H9 (cell line): ENCODE measurements around the gene CBLB. TPM values are rescaled to one million over a fixed set of nuclear protein-coding genes. Genes with fewer than 3 reads are reported as not detected.

Experiments used
- DNase-seq: peaks from one replicate; pipeline ENCODE4 v3.0.0-alpha.2; 2017
- H2AFZ ChIP-seq: one replicate; pipeline ENCODE4 v1.6.1; 2013; ENCODE audit warnings: mild to moderate bottlenecking, low read length, control low read depth, moderate library complexity
- H2AK5ac ChIP-seq: 2 replicates; pipeline ENCODE4 v1.6.1; 2013; ENCODE audit warnings: low read length, control low read depth, mixed read lengths; ENCODE audit not compliant: insufficient read length
- H2BK120ac ChIP-seq: one replicate; pipeline ENCODE4 v1.6.1; 2013; ENCODE audit warnings: low read depth, mild to moderate bottlenecking, low read length, control low read depth, inconsistent platforms; ENCODE audit not compliant: poor library complexity, severe bottlenecking
- H2BK12ac ChIP-seq: 2 replicates; pipeline ENCODE4 v1.6.1; 2013; ENCODE audit warnings: low read length, control low read depth, mixed read lengths, low read depth; ENCODE audit not compliant: insufficient read length
- H2BK15ac ChIP-seq: 2 replicates; pipeline ENCODE4 v1.6.1; 2013; ENCODE audit warnings: low read depth, low read length, control low read depth
- H2BK20ac ChIP-seq: one replicate; pipeline ENCODE4 v1.6.1; 2013; ENCODE audit warnings: low read depth, mild to moderate bottlenecking, low read length, control low read depth, inconsistent platforms; ENCODE audit not compliant: poor library complexity, severe bottlenecking
- H2BK5ac ChIP-seq: 2 replicates; pipeline ENCODE4 v1.6.1; 2013; ENCODE audit warnings: low read length, control low read depth, mixed read lengths; ENCODE audit not compliant: insufficient read length
- H3K14ac ChIP-seq: 2 replicates; pipeline ENCODE4 v1.6.1; 2013; ENCODE audit warnings: low read length, control low read depth; ENCODE audit not compliant: insufficient read depth
- H3K18ac ChIP-seq: 2 replicates; pipeline ENCODE4 v1.6.1; 2013; ENCODE audit warnings: low read depth, mild to moderate bottlenecking, mixed read lengths, low read length, control low read depth; ENCODE audit not compliant: insufficient read length
- H3K23ac ChIP-seq: 2 replicates; pipeline ENCODE4 v1.6.1; 2013; ENCODE audit warnings: low read length, control low read depth, mixed read lengths, low read depth; ENCODE audit not compliant: insufficient read length
- H3K23me2 ChIP-seq: 2 replicates; pipeline ENCODE4 v1.6.1; 2013; ENCODE audit warnings: low read depth, mild to moderate bottlenecking, mixed read lengths, low read length, control low read depth; ENCODE audit not compliant: insufficient read length, poor library complexity, severe bottlenecking
- H3K27ac ChIP-seq: 2 replicates; pipeline ENCODE4 v1.5.1; 2013; ENCODE audit warnings: low read length, control low read depth, mixed read lengths, low read depth; ENCODE audit not compliant: insufficient read length
- H3K27me3 ChIP-seq: 2 replicates; pipeline ENCODE4 v1.6.1; 2013; ENCODE audit warnings: low read length, control low read depth, inconsistent platforms; ENCODE audit not compliant: insufficient read depth
- H3K4ac ChIP-seq: 2 replicates; pipeline ENCODE4 v1.6.1; 2013; ENCODE audit warnings: low read depth, mild to moderate bottlenecking, control low read depth, inconsistent platforms, low read length, moderate library complexity
- H3K4me1 ChIP-seq: 2 replicates; pipeline ENCODE4 v1.6.1; 2013; ENCODE audit warnings: low read length, control low read depth, inconsistent platforms; ENCODE audit not compliant: insufficient read depth
- H3K4me2 ChIP-seq: 2 replicates; pipeline ENCODE4 v1.6.1; 2013; ENCODE audit warnings: low read length, control low read depth, mixed read lengths; ENCODE audit not compliant: insufficient read length, insufficient read depth
- H3K56ac ChIP-seq: 2 replicates; pipeline ENCODE4 v1.6.1; 2013; ENCODE audit warnings: low read depth, mild to moderate bottlenecking, mixed read lengths, low read length, control low read depth; ENCODE audit not compliant: insufficient read length
- H3K79me1 ChIP-seq: 2 replicates; pipeline ENCODE4 v1.6.1; 2013; ENCODE audit warnings: low read depth, mild to moderate bottlenecking, moderate library complexity, low read length, control low read depth, inconsistent platforms; ENCODE audit not compliant: insufficient read depth, poor library complexity, severe bottlenecking
- H3K79me2 ChIP-seq: 2 replicates; pipeline ENCODE4 v1.6.1; 2013; ENCODE audit warnings: low read length, control low read depth, inconsistent platforms; ENCODE audit not compliant: insufficient read depth
- H3K9ac ChIP-seq: 2 replicates; pipeline ENCODE4 v1.6.1; 2013; ENCODE audit warnings: low read length, control low read depth, mixed read lengths; ENCODE audit not compliant: insufficient read length; ENCODE audit errors: extremely low read depth
- H3K9me3 ChIP-seq: one replicate; pipeline ENCODE4 v1.6.1; 2013; ENCODE audit warnings: low read depth, low read length, inconsistent platforms; ENCODE audit not compliant: control insufficient read depth
- H3T11ph ChIP-seq: one replicate; pipeline ENCODE4 v1.6.1; 2013; ENCODE audit warnings: mild to moderate bottlenecking, low read length, control low read depth, inconsistent platforms
- H4K20me1 ChIP-seq: one replicate; pipeline ENCODE4 v1.6.1; 2013; ENCODE audit not compliant: control insufficient read depth, insufficient read length, insufficient read depth
- H4K5ac ChIP-seq: 2 replicates; pipeline ENCODE4 v1.6.1; 2013; ENCODE audit warnings: low read depth, mild to moderate bottlenecking, mixed read lengths, low read length, control low read depth; ENCODE audit not compliant: insufficient read length
- H4K8ac ChIP-seq: replicated peaks from 2 replicates; pipeline ENCODE4 v1.6.1; 2013; ENCODE audit warnings: low read length, control low read depth, mixed read lengths, low read depth; ENCODE audit not compliant: insufficient read length
- H4K91ac ChIP-seq: 2 replicates; pipeline ENCODE4 v1.6.1; 2013; ENCODE audit warnings: low read depth, mild to moderate bottlenecking, moderate library complexity, mixed read lengths, low read length, control low read depth; ENCODE audit not compliant: insufficient read length
- H3K27ac Mint-ChIP-seq, 3 experiments: 2 replicates in 2 of 3; 3 replicates in 1 of 3; pipeline ENCODE4 v1.8.0; 2020 to 2021; ENCODE audit warnings: mixed read lengths in 3 of 3, mild to moderate bottlenecking in 1 of 3, moderate library complexity in 1 of 3
- H3K27me3 Mint-ChIP-seq: 2 replicates; pipeline ENCODE4 v1.8.0; 2021; ENCODE audit warnings: low read depth, mild to moderate bottlenecking, moderate library complexity, mixed read lengths
- H3K36me3 Mint-ChIP-seq, 3 experiments: 2 replicates in 2 of 3; 3 replicates in 1 of 3; pipeline ENCODE4 v1.8.0; 2020 to 2021; ENCODE audit warnings: low read depth in 3 of 3, mixed read lengths in 3 of 3; ENCODE audit not compliant: insufficient read depth in 1 of 3
- H3K4me1 Mint-ChIP-seq, 2 experiments: 2 replicates each; pipeline ENCODE4 v1.8.0; 2020; ENCODE audit warnings: mixed read lengths in 2 of 2
- H3K4me3 Mint-ChIP-seq, 2 experiments: 2 replicates in 1 of 2; 3 replicates in 1 of 2; pipeline ENCODE4 v1.8.0; 2020 to 2021; ENCODE audit warnings: mild to moderate bottlenecking in 2 of 2, mixed read lengths in 2 of 2, moderate library complexity in 1 of 2
- H3K9me3 Mint-ChIP-seq, 2 experiments: 2 replicates in 1 of 2; 3 replicates in 1 of 2; pipeline ENCODE4 v1.8.0; 2020; ENCODE audit warnings: mild to moderate bottlenecking in 2 of 2, mixed read lengths in 2 of 2, moderate library complexity in 1 of 2
- WGBS: extraction: QIAGEN DNeasy Blood & Tissue Kit; methylation state at CpG from one replicate; pipeline ENCODE4 v1.1.7; 2013; ENCODE audit warnings: missing lambda C conversion rate, low lambda C conversion rate, mixed read lengths; ENCODE audit not compliant: insufficient read length; ENCODE audit errors: extremely low coverage; 5-methylcytosine and 5-hydroxymethylcytosine counted together
- total RNA-seq: library from RNA; stranded (reverse); gene quantifications from 2 replicates; pipeline ENCODE4 v1.2.1, GENCODE V29; 2021
- TF ChIP-seq, protein P1 (sequence below): fragments of 200-600 bp; sonication (generic); conservative IDR thresholded peaks from 3 replicates; pipeline ENCODE4 v1.8.0; 2021; ENCODE audit warnings: antibody characterized with exemption, mild to moderate bottlenecking

CBLB gene
- total RNA-seq, 1 experiment from 2014 or later = 25.7 TPM

- no peaks in the 10 kb centered on the region for H3K79me2 ChIP-seq
- Mint-ChIP-seq H3K27ac (no peak overlapping the region), H3K36me3 (no peaks in the 10 kb centered on the region), H3K4me3 (no peak overlapping the region), H3K4me1 (no peaks in the 10 kb centered on the region), H3K27me3 (no peaks in the 10 kb centered on the region), H3K9me3 (no peaks in the 10 kb centered on the region; a peak in 1 of 5 replicates)
- H3T11ph ChIP-seq = no peak overlapping the region
- no peaks in the 10 kb centered on the region for H3K27me3 ChIP-seq
- H4K91ac ChIP-seq = no peak overlapping the region
- H3K27ac ChIP-seq = no peak overlapping the region
- no CpG with 5 or more reads among the region's 5 CpGs for WGBS
- TF ChIP-seq, protein P1, sequence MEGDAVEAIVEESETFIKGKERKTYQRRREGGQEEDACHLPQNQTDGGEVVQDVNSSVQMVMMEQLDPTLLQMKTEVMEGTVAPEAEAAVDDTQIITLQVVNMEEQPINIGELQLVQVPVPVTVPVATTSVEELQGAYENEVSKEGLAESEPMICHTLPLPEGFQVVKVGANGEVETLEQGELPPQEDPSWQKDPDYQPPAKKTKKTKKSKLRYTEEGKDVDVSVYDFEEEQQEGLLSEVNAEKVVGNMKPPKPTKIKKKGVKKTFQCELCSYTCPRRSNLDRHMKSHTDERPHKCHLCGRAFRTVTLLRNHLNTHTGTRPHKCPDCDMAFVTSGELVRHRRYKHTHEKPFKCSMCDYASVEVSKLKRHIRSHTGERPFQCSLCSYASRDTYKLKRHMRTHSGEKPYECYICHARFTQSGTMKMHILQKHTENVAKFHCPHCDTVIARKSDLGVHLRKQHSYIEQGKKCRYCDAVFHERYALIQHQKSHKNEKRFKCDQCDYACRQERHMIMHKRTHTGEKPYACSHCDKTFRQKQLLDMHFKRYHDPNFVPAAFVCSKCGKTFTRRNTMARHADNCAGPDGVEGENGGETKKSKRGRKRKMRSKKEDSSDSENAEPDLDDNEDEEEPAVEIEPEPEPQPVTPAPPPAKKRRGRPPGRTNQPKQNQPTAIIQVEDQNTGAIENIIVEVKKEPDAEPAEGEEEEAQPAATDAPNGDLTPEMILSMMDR = no peak
- no peak overlapping the region for H3K23ac ChIP-seq
- no peak overlapping the region for H2BK12ac ChIP-seq
- no peak overlapping the region for H3K14ac ChIP-seq
- H3K56ac ChIP-seq = no peak overlapping the region
- H3K4me1 ChIP-seq = no peaks in the 10 kb centered on the region
- no peaks in the 10 kb centered on the region for H3K9me3 ChIP-seq
- no peak for DNase-seq
- H4K20me1 ChIP-seq = no peaks in the 10 kb centered on the region
- no peak overlapping the region for H2BK20ac ChIP-seq
- no peak overlapping the region for H3K18ac ChIP-seq
- no peak overlapping the region for H2BK5ac ChIP-seq
- no peak overlapping the region for H3K4ac ChIP-seq
- no peak overlapping the region for H2AFZ ChIP-seq
- no peaks in the 10 kb centered on the region for H3K23me2 ChIP-seq
- no peak overlapping the region for H2AK5ac ChIP-seq
- no peak overlapping the region for H3K9ac ChIP-seq
- no peak overlapping the region for H2BK15ac ChIP-seq
- no peak overlapping the region for H4K8ac ChIP-seq
- H4K5ac ChIP-seq = no peak overlapping the region
- no peak overlapping the region for H2BK120ac ChIP-seq
- no peaks in the 10 kb centered on the region for H3K79me1 ChIP-seq
- no peak overlapping the region for H3K4me2 ChIP-seq
These were observed 242.1 kb downstream of the CBLB start for GRCh38 chr3:105626739-105627138.
